HCT116 (cell line): ENCODE results near the gene ALK. TPM values are rescaled to one million over a fixed set of nuclear protein-coding genes. Genes with fewer than 3 reads are reported as not detected.

Experiments used
- ATAC-seq: fragments of 200-7000 bp; cut with Tn5 transposase; 2 replicates; pipeline ENCODE4 v1.9.1; 2020; ENCODE audit warnings: mild to moderate bottlenecking, moderate library complexity
- BruUV-seq: library from RNA; stranded (reverse); fragments of 400-500 nt; replicated peaks from 2 replicates; lab custom pipeline; 2021; lab: Mats Ljungman, UMichigan
- CTCF ChIA-PET: fragments of 300-600 bp; sonication (Branson Sonifier 250); formaldehyde crosslinking; loops from one replicate; lab custom pipeline; 2021; ENCODE audit warnings: antibody characterized with exemption; lab: Charles Lee
- POLR2A ChIA-PET: fragments of 300-600, 350-600 bp; sonication (Branson Sonifier 250); formaldehyde crosslinking; loops from one replicate; lab custom pipeline; 2021; ENCODE audit warnings: antibody characterized with exemption; lab: Charles Lee
- RAD21 ChIA-PET, 2 experiments: fragments of 300-600 bp; sonication (Branson Sonifier 250); formaldehyde crosslinking; loops; one replicate each; lab custom pipeline; 2023; ENCODE audit warnings: low total read pairs in 2 of 2; ENCODE audit not compliant: uncharacterized antibody in 2 of 2, unreplicated experiment in 2 of 2, low non-redundant PET in 1 of 2; lab: Charles Lee
- DNase-seq: peaks from one replicate; pipeline ENCODE4 v3.0.0-alpha.2; 2010; ENCODE audit warnings: low read depth, low spot score
- H2AFZ ChIP-seq: fragments of 200-600 bp; shearing (Covaris generic), sonication (generic); 2 replicates; pipeline ENCODE4 v1.6.1; 2017; ENCODE audit warnings: low read depth, mixed run types, mixed read lengths, antibody characterized with exemption, low read length; ENCODE audit not compliant: poor library complexity, severe bottlenecking
- H3K27ac ChIP-seq: 2 replicates; pipeline ENCODE4 v1.5.1; 2012; ENCODE audit warnings: low read depth, low read length
- H3K27me3 ChIP-seq: fragments of 200-600 bp; sonication (generic); 2 replicates; pipeline ENCODE4 v1.6.1; 2016; ENCODE audit warnings: mixed run types, low read length, mixed read lengths; ENCODE audit not compliant: insufficient read depth
- H3K36me3 ChIP-seq, 2 experiments: fragments of 200-500 bp in 1 of 2; fragments of 200-600 bp in 1 of 2; sonication (Bioruptor generic) in 1 of 2; sonication (generic) in 1 of 2; 2 replicates each; pipeline versions ENCODE4 v1.5.1 to v1.6.1; 2014 to 2016; ENCODE audit warnings: low read length in 2 of 2, inconsistent platforms in 1 of 2, mixed read lengths in 1 of 2, mixed run types in 1 of 2; ENCODE audit not compliant: insufficient read depth in 2 of 2, control insufficient read depth in 1 of 2
- H3K4me1 ChIP-seq, 2 experiments: fragments of 200-600 bp in 1 of 2; sonication (generic) in 1 of 2; 2 replicates each; pipeline versions ENCODE4 v1.5.1 to v1.6.1; 2012 to 2017; ENCODE audit warnings: low read length in 2 of 2, inconsistent platforms in 1 of 2, mild to moderate bottlenecking in 1 of 2, mixed read lengths in 1 of 2, mixed run types in 1 of 2, moderate library complexity in 1 of 2; ENCODE audit not compliant: insufficient read depth in 2 of 2, control insufficient read depth in 1 of 2
- H3K4me2 ChIP-seq: fragments of 200-600 bp; sonication (generic); 2 replicates; pipeline ENCODE4 v1.6.1; 2017; ENCODE audit warnings: mixed run types, low read length, mixed read lengths
- H3K4me3 ChIP-seq, 2 experiments: fragments of 200-600 bp in 1 of 2; sonication (generic) in 1 of 2; replicated peaks in 1 of 2; 2 replicates each; pipeline ENCODE4 v1.5.1; 2011 to 2016; ENCODE audit warnings: low read length in 2 of 2, control low read depth in 1 of 2, low read depth in 1 of 2, mild to moderate bottlenecking in 1 of 2, mixed read lengths in 1 of 2, mixed run types in 1 of 2
- H3K79me2 ChIP-seq: fragments of 200-600 bp; sonication (generic); 2 replicates; pipeline ENCODE4 v1.6.1; 2017; ENCODE audit warnings: mild to moderate bottlenecking, mixed run types, low read length, moderate library complexity, mixed read lengths; ENCODE audit not compliant: insufficient read depth
- H3K9ac ChIP-seq: fragments of 200-600 bp; sonication (generic); 2 replicates; pipeline ENCODE4 v1.6.1; 2016; ENCODE audit warnings: low read length, mixed read lengths
- H3K9me2 ChIP-seq: fragments of 200-600 bp; sonication (generic), shearing (Covaris generic); 2 replicates; pipeline ENCODE4 v1.6.1; 2017; ENCODE audit warnings: mixed run types, mild to moderate bottlenecking, moderate library complexity; ENCODE audit not compliant: insufficient read depth
- H3K9me3 ChIP-seq, 2 experiments: fragments of 200-500 bp in 1 of 2; fragments of 200-600 bp in 1 of 2; sonication (Bioruptor generic) in 1 of 2; sonication (generic) in 1 of 2; 2 replicates each; pipeline ENCODE4 v1.6.1; 2014 to 2017; ENCODE audit warnings: low read length in 2 of 2, mixed read lengths in 2 of 2, inconsistent platforms in 1 of 2, low read depth in 1 of 2, mild to moderate bottlenecking in 1 of 2, mixed run types in 1 of 2, moderate library complexity in 1 of 2; ENCODE audit not compliant: control insufficient read depth in 1 of 2, insufficient read depth in 1 of 2
- H4K20me1 ChIP-seq: fragments of 200-600 bp; sonication (generic), shearing (Covaris generic); 2 replicates; pipeline ENCODE4 v1.6.1; 2017; ENCODE audit warnings: mixed run types, mild to moderate bottlenecking, moderate library complexity; ENCODE audit not compliant: insufficient read depth
- ATF3 ChIP-seq: IDR thresholded peaks from 2 replicates; pipeline ENCODE4 v1.6.1; 2012
- CBX3 ChIP-seq: IDR thresholded peaks from 2 replicates; pipeline ENCODE4 v1.6.1; 2012; ENCODE audit warnings: low read depth
- CEBPB ChIP-seq: IDR thresholded peaks from 2 replicates; pipeline ENCODE4 v1.6.1; 2012; ENCODE audit warnings: low read depth
- CTCF ChIP-seq, 3 experiments: fragments of 200-600 bp in 1 of 3; sonication (generic) in 1 of 3; IDR thresholded peaks in 2 of 3; conservative IDR thresholded peaks in 1 of 3; 2 replicates each; pipeline ENCODE4 v1.5.1; 2012 to 2017; ENCODE audit warnings: low read depth in 2 of 3, low read length in 2 of 3, antibody characterized with exemption in 1 of 3, borderline replicate concordance in 1 of 3, control low read depth in 1 of 3, mild to moderate bottlenecking in 1 of 3, mixed read lengths in 1 of 3, mixed run types in 1 of 3, moderate library complexity in 1 of 3; ENCODE audit not compliant: insufficient read depth in 1 of 3
- EZH2phosphoT487 ChIP-seq: fragments of 200-600 bp; IDR thresholded peaks from 2 replicates; pipeline ENCODE4 v1.6.1; 2018; ENCODE audit warnings: antibody characterized with exemption, borderline replicate concordance
- MAX ChIP-seq: IDR thresholded peaks from 2 replicates; pipeline ENCODE4 v1.6.1; 2012
- POLR2A ChIP-seq: IDR thresholded peaks from 2 replicates; pipeline ENCODE4 v1.7.0; 2011; ENCODE audit warnings: borderline replicate concordance; ENCODE audit not compliant: insufficient read depth, insufficient read length; ENCODE audit errors: extremely low read depth
- RAD21 ChIP-seq: IDR thresholded peaks from 2 replicates; pipeline ENCODE4 v1.6.1; 2012; ENCODE audit warnings: low read depth, mild to moderate bottlenecking
- REST ChIP-seq: IDR thresholded peaks from 2 replicates; pipeline ENCODE4 v1.6.1; 2012; ENCODE audit warnings: low read depth
- SP1 ChIP-seq: IDR thresholded peaks from 2 replicates; pipeline ENCODE4 v1.6.1; 2012; ENCODE audit warnings: low read depth
- SRF ChIP-seq: IDR thresholded peaks from 2 replicates; pipeline ENCODE4 v1.6.1; 2012; ENCODE audit warnings: low read depth
- TCF7L2 ChIP-seq: IDR thresholded peaks from 2 replicates; pipeline ENCODE4 v1.7.0; 2011; ENCODE audit warnings: borderline replicate concordance, inconsistent platforms; ENCODE audit not compliant: insufficient read depth, insufficient read length; ENCODE audit errors: extremely low read depth
- YY1 ChIP-seq: IDR thresholded peaks from 2 replicates; pipeline ENCODE4 v1.6.1; 2011; ENCODE audit warnings: low read length, low read depth, moderate library complexity, mild to moderate bottlenecking; ENCODE audit not compliant: insufficient replicate concordance; ENCODE audit errors: extremely low read depth
- ZFX ChIP-seq: fragments of 450-650 bp; IDR thresholded peaks from 2 replicates; pipeline ENCODE4 v1.6.1; 2017
- ZNF274 ChIP-seq: fragments of 200-500 bp; sonication (Bioruptor generic); IDR thresholded peaks from 2 replicates; pipeline ENCODE4 v1.6.1; 2014; ENCODE audit warnings: mild to moderate bottlenecking, low read depth, low read length, inconsistent platforms
- intact Hi-C: fragments of 100-400 bp; cut with micrococcal nuclease; formaldehyde crosslinking; loops from 2 replicates; pipeline ENCODE4 v1.10.0; 2022
- total RNA-seq: library from RNA; stranded (reverse); gene quantifications from one replicate; pipeline ENCODE4 v1.2.1, GENCODE V29; 2021; ENCODE audit not compliant: unreplicated experiment

ALK gene
- total RNA-seq, 1 experiment from 2014 or later: not detected

- ATAC-seq: no peak
- DNase-seq: no peak
- CTCF ChIA-PET: no interaction called here
- H3K9me2 ChIP-seq: no peaks in the 10 kb centered on the region
- no peak for TF ChIP-seq YY1
- no peak for TF ChIP-seq REST
- TF ChIP-seq MAX: no peak
- TF ChIP-seq RAD21: no peak
- TF ChIP-seq SP1: no peak
- no peak for TF ChIP-seq SRF
- TF ChIP-seq EZH2phosphoT487: no peak
- no peak for TF ChIP-seq CTCF (IDR thresholded peaks at IDR 0.05 in 2 of 3, conservative IDR thresholded peaks at IDR 0.05 in 1 of 3; ENCODE audit: borderline replicate concordance in 1 of 3, insufficient read depth in 1 of 3, low read depth in 2 of 3, low read length in 2 of 3)
- no peak for TF ChIP-seq POLR2A
- TF ChIP-seq ZNF274: no peak
- TF ChIP-seq ATF3: no peak
- TF ChIP-seq CBX3: no peak
- TF ChIP-seq CEBPB: no peak
- TF ChIP-seq ZFX: no peak
- TF ChIP-seq TCF7L2: no peak
- POLR2A ChIA-PET: no interaction called here
- no peaks in the 10 kb centered on the region for H3K4me1 ChIP-seq
- H3K4me2 ChIP-seq: no peak overlapping the region
- H2AFZ ChIP-seq: no peak overlapping the region
- no peaks in the 10 kb centered on the region for H3K36me3 ChIP-seq
- H3K9me3 ChIP-seq: no peaks in the 10 kb centered on the region
- no peaks in the 10 kb centered on the region for H3K79me2 ChIP-seq
- peaks cover 57% of the 10 kb centered on the region for H3K27me3 ChIP-seq
- H3K27ac ChIP-seq: no peak overlapping the region
- H3K4me3 ChIP-seq: no peak overlapping the region
- H4K20me1 ChIP-seq: no peaks in the 10 kb centered on the region
- BruUV-seq: no TSS peak
- RAD21 ChIA-PET: no interaction called here
- intact Hi-C loops: loop anchor here (10.0 kb wide), 1 partner anchor 724 kb away; no protein-coding TSS in a partner anchor
- no peak overlapping the region for H3K9ac ChIP-seq
These were observed 630.9 kb downstream of the ALK start for GRCh38 chr2:29290293-29291047.
